ENCODE results near the gene KRTAP9-1. TPM values are rescaled to one million over a fixed set of nuclear protein-coding genes. Genes with fewer than 3 reads are reported as not detected.
"Not testable (repeated sequence)": the region's sequence is repeated elsewhere in the genome, so short reads cannot be mapped to it uniquely, and the experiment has no call there.

The KRTAP9-1 gene
- total and polyA plus RNA-seq, 4 experiments from 2014 or later: not detected

GRCh38 chr17:41231731-41232130 is 42.0 kb downstream of the KRTAP9-1 start:
- ChIA-PET CTCF (ENCODE audit: partially characterized antibody) (no interaction called here), POLR2A (ENCODE audit: partially characterized antibody) (no interaction called here)
- intact Hi-C loops (cut with micrococcal nuclease): no loop called here
- H3K4me1 ChIP-seq (ENCODE audit: insufficient read depth, low read length): no peaks in the 10 kb centered on the region
- DNase-seq: no peak
- no peaks in the 10 kb centered on the region for H3K27me3 ChIP-seq (ENCODE audit: insufficient read depth, low read length)
- H3K9me3 Mint-ChIP-seq: peaks cover 0 to 2% (median 0%) of the 10 kb centered on the region in 8 donors
- no peaks in the 10 kb centered on the region for H3K36me3 Mint-ChIP-seq
- H3K36me3 ChIP-seq (ENCODE audit: insufficient read depth, low read length): no peaks in the 10 kb centered on the region
- peaks cover 18 to 21% of the 10 kb centered on the region in 2 donors for H3K27me3 Mint-ChIP-seq
- H3K4me1 Mint-ChIP-seq: peaks cover 0 to 2% (median under 1%) of the 10 kb centered on the region in 4 donors
- H3K4me3 ChIP-seq (ENCODE audit: low read length in 2 of 2): no peak overlapping the region
- no peak overlapping the region for H3K27ac ChIP-seq (ENCODE audit: low read depth, low read length)
- no peaks in the 10 kb centered on the region for H3K9me3 ChIP-seq (ENCODE audit: control insufficient read depth in 1 of 2, low read length in 2 of 2)
- H3K27ac Mint-ChIP-seq: no peak overlapping the region
- no peak overlapping the region for H3K4me3 Mint-ChIP-seq

DNA sequence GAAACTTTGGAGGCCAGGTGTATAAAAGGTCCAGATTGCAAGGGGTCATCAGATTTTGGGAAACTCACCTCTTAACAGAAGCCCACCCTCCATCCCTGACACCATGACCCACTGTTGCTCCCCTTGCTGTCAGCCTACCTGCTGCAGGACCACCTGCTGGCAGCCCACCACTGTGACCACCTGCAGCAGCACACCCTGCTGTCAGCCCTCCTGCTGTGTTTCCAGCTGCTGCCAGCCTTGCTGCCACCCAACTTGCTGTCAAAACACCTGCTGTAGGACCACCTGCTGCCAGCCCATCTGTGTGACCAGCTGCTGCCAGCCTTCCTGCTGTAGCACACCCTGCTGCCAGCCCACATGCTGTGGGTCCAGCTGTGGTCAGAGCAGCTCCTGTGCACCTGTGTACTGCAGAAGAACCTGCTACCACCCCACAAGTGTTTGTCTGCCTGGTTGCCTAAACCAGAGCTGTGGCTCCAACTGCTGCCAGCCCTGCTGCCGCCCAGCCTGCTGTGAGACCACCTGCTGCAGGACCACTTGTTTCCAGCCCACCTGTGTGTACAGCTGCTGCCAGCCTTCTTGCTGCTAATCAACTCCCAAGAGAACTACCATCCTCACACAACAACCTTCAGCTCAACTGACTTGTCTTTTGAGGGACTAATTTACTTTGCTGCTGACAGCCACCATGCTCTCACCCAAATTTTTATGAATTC is 42.9 kb downstream of the KRTAP9-1 start, which contains the start of gene KRTAP9-3:
KRTAP9-3 (plus strand) TSS at position 51 of the 707 bp plus-strand sequence; CDS start at position 104, 53 bp downstream.
- CTCF ChIA-PET (ENCODE audit: partially characterized antibody); H3K36me3 ChIP-seq (ENCODE audit: insufficient read depth, low read length); DNase-seq; H3K4me1 ChIP-seq (ENCODE audit: insufficient read depth, low read length); POLR2A ChIA-PET (ENCODE audit: partially characterized antibody); H3K4me3 Mint-ChIP-seq; H3K36me3 Mint-ChIP-seq; H3K4me3 ChIP-seq (ENCODE audit: low read length in 2 of 2); H3K27me3 ChIP-seq (ENCODE audit: insufficient read depth, low read length); H3K9me3 Mint-ChIP-seq; H3K4me1 Mint-ChIP-seq; H3K27ac ChIP-seq (ENCODE audit: low read depth, low read length); intact Hi-C loops (cut with micrococcal nuclease); H3K9me3 ChIP-seq (ENCODE audit: control insufficient read depth in 1 of 2, low read length in 2 of 2): not testable (repeated sequence)
- Mint-ChIP-seq H3K27me3 (peaks cover 21 to 24% of the 10 kb centered on the region in 2 donors), H3K27ac (peak within 1 kb of the TSS in 1 of 7 donors; percentile 2)

- H3K27me3 ChIP-seq (ENCODE audit: insufficient read depth, low read length); H3K4me1 ChIP-seq (ENCODE audit: insufficient read depth, low read length); H3K36me3 ChIP-seq (ENCODE audit: insufficient read depth, low read length); H3K4me3 Mint-ChIP-seq; H3K4me3 ChIP-seq (ENCODE audit: low read length in 2 of 2); H3K27ac ChIP-seq (ENCODE audit: low read depth, low read length); DNase-seq; H3K9me3 Mint-ChIP-seq; H3K27ac Mint-ChIP-seq; H3K36me3 Mint-ChIP-seq; POLR2A ChIA-PET (ENCODE audit: partially characterized antibody); CTCF ChIA-PET (ENCODE audit: partially characterized antibody); intact Hi-C loops (cut with micrococcal nuclease); H3K4me1 Mint-ChIP-seq; H3K9me3 ChIP-seq (ENCODE audit: control insufficient read depth in 1 of 2, low read length in 2 of 2): not testable (repeated sequence)
- H3K27me3 Mint-ChIP-seq: peaks cover 22 to 24% of the 10 kb centered on the region in 2 donors
Measured at GRCh38 chr17:41237116-41237515, 47.4 kb downstream of the KRTAP9-1 start.

DNA sequence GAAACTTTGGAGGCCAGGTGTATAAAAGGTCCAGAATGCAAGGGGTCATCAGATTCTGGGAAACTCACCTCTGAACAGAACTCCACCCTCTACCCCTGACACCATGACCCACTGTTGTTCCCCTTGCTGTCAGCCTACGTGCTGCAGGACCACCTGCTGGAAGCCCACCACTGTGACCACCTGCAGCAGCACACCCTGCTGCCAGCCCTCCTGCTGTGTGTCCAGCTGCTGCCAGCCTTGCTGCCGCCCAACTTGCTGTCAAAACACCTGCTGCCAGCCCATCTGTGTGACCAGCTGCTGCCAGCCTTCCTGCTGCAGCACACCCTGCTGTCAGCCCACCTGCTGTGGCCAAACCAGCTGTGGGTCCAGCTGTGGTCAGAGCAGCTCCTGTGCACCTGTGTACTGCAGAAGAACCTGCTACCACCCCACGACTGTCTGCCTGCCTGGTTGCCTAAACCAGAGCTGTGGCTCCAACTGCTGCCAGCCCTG is 48.3 kb downstream of the KRTAP9-1 start, which contains the start of gene KRTAP9-8:
KRTAP9-8 (plus strand) TSS at position 51 of the 489 bp plus-strand sequence; CDS start at position 104, 53 bp downstream.
- H3K36me3 Mint-ChIP-seq; H3K27ac Mint-ChIP-seq; H3K27ac ChIP-seq (ENCODE audit: low read depth, low read length); H3K9me3 Mint-ChIP-seq; H3K4me1 Mint-ChIP-seq; H3K4me3 ChIP-seq (ENCODE audit: low read length in 2 of 2); H3K27me3 ChIP-seq (ENCODE audit: insufficient read depth, low read length); H3K4me1 ChIP-seq (ENCODE audit: insufficient read depth, low read length); POLR2A ChIA-PET (ENCODE audit: partially characterized antibody); H3K9me3 ChIP-seq (ENCODE audit: control insufficient read depth in 1 of 2, low read length in 2 of 2); H3K36me3 ChIP-seq (ENCODE audit: insufficient read depth, low read length); H3K4me3 Mint-ChIP-seq; intact Hi-C loops (cut with micrococcal nuclease); CTCF ChIA-PET (ENCODE audit: partially characterized antibody); DNase-seq: not testable (repeated sequence)
- H3K27me3 Mint-ChIP-seq: peaks cover 21 to 27% of the 10 kb centered on the region in 2 donors

Other genes starting within 250 kb of the KRTAP9-1 start
Only the 30 nearest of the 40 such genes appear.
- gene KRTAP1-4, start 159.7 kb upstream of the KRTAP9-1 start, total RNA-seq: not detected
- not detected for gene KRTAP1-4, start 159.7 kb upstream of the KRTAP9-1 start, polyA plus RNA-seq
- gene KRTAP1-3, start 155.0 kb upstream of the KRTAP9-1 start, total RNA-seq: not detected
- not detected for gene KRTAP1-3, start 155.0 kb upstream of the KRTAP9-1 start, polyA plus RNA-seq
- not detected for gene KRTAP1-1, start 148.4 kb upstream of the KRTAP9-1 start, total RNA-seq
- gene KRTAP1-1, start 148.4 kb upstream of the KRTAP9-1 start, polyA plus RNA-seq: not detected
- not detected for gene KRTAP2-1, start 142.6 kb upstream of the KRTAP9-1 start, total RNA-seq
- gene KRTAP2-1, start 142.6 kb upstream of the KRTAP9-1 start, polyA plus RNA-seq: not detected
- gene KRTAP2-2, start 134.7 kb upstream of the KRTAP9-1 start, total RNA-seq: not detected
- not detected for gene KRTAP2-2, start 134.7 kb upstream of the KRTAP9-1 start, polyA plus RNA-seq
- not detected for gene KRTAP2-3, start 129.8 kb upstream of the KRTAP9-1 start, total RNA-seq
- not detected for gene KRTAP2-3, start 129.8 kb upstream of the KRTAP9-1 start, polyA plus RNA-seq
- gene KRTAP2-4, start 124.0 kb upstream of the KRTAP9-1 start, total RNA-seq: not detected
- not detected for gene KRTAP2-4, start 124.0 kb upstream of the KRTAP9-1 start, polyA plus RNA-seq
- gene KRTAP4-7, start 105.7 kb upstream of the KRTAP9-1 start, total RNA-seq: not detected
- gene KRTAP4-7, start 105.7 kb upstream of the KRTAP9-1 start, polyA plus RNA-seq: not detected
- not detected for gene KRTAP4-8, start 91.7 kb upstream of the KRTAP9-1 start, total RNA-seq
- gene KRTAP4-8, start 91.7 kb upstream of the KRTAP9-1 start, polyA plus RNA-seq: not detected
- not detected for gene KRTAP4-16, start 87.7 kb upstream of the KRTAP9-1 start, total RNA-seq
- not detected for gene KRTAP4-16, start 87.7 kb upstream of the KRTAP9-1 start, polyA plus RNA-seq
- not detected for gene KRTAP4-9, start 84.5 kb upstream of the KRTAP9-1 start, total RNA-seq
- gene KRTAP4-9, start 84.5 kb upstream of the KRTAP9-1 start, polyA plus RNA-seq: not detected
- gene KRTAP4-11, start 71.5 kb upstream of the KRTAP9-1 start, total RNA-seq: not detected
- not detected for gene KRTAP4-11, start 71.5 kb upstream of the KRTAP9-1 start, polyA plus RNA-seq
- gene KRTAP4-12, start 65.7 kb upstream of the KRTAP9-1 start, total RNA-seq: not detected
- not detected for gene KRTAP4-12, start 65.7 kb upstream of the KRTAP9-1 start, polyA plus RNA-seq
- not detected for gene KRTAP4-6, start 49.3 kb upstream of the KRTAP9-1 start, total RNA-seq
- under 1 TPM in 1 of 2 donors, not detected in 1; 0.24 TPM for gene KRTAP4-6, start 49.3 kb upstream of the KRTAP9-1 start, polyA plus RNA-seq
- gene KRTAP4-5, start 40.1 kb upstream of the KRTAP9-1 start, total RNA-seq: not detected
- not detected for gene KRTAP4-5, start 40.1 kb upstream of the KRTAP9-1 start, polyA plus RNA-seq
- not detected for gene KRTAP4-4, start 29.1 kb upstream of the KRTAP9-1 start, total RNA-seq
- not detected for gene KRTAP4-4, start 29.1 kb upstream of the KRTAP9-1 start, polyA plus RNA-seq
- not detected for gene KRTAP4-3, start 21.7 kb upstream of the KRTAP9-1 start, total RNA-seq
- gene KRTAP4-3, start 21.7 kb upstream of the KRTAP9-1 start, polyA plus RNA-seq: not detected
- gene KRTAP4-2, start 11.7 kb upstream of the KRTAP9-1 start, total RNA-seq: not detected
- not detected for gene KRTAP4-2, start 11.7 kb upstream of the KRTAP9-1 start, polyA plus RNA-seq
- not detected for gene KRTAP4-1, start 5.0 kb upstream of the KRTAP9-1 start, total RNA-seq
- not detected for gene KRTAP4-1, start 5.0 kb upstream of the KRTAP9-1 start, polyA plus RNA-seq
- gene KRTAP9-2, start 36.8 kb downstream of the KRTAP9-1 start, total RNA-seq: not detected
- not detected for gene KRTAP9-2, start 36.8 kb downstream of the KRTAP9-1 start, polyA plus RNA-seq
- gene KRTAP9-3, start 42.6 kb downstream of the KRTAP9-1 start, total RNA-seq: not detected
- not detected for gene KRTAP9-3, start 42.6 kb downstream of the KRTAP9-1 start, polyA plus RNA-seq
- not detected for gene KRTAP9-8, start 48.1 kb downstream of the KRTAP9-1 start, total RNA-seq
- gene KRTAP9-8, start 48.1 kb downstream of the KRTAP9-1 start, polyA plus RNA-seq: not detected
- gene KRTAP9-4, start 59.8 kb downstream of the KRTAP9-1 start, total RNA-seq: not detected
- not detected for gene KRTAP9-4, start 59.8 kb downstream of the KRTAP9-1 start, polyA plus RNA-seq
- not detected for gene KRTAP9-9, start 65.5 kb downstream of the KRTAP9-1 start, total RNA-seq
- not detected for gene KRTAP9-9, start 65.5 kb downstream of the KRTAP9-1 start, polyA plus RNA-seq
- not detected for gene KRTAP9-6, start 75.5 kb downstream of the KRTAP9-1 start, total RNA-seq
- not detected for gene KRTAP9-6, start 75.5 kb downstream of the KRTAP9-1 start, polyA plus RNA-seq
- not detected for gene KRTAP9-7, start 85.8 kb downstream of the KRTAP9-1 start, total RNA-seq
- not detected for gene KRTAP9-7, start 85.8 kb downstream of the KRTAP9-1 start, polyA plus RNA-seq
- not detected for gene KRTAP29-1, start 113.0 kb downstream of the KRTAP9-1 start, total RNA-seq
- not detected for gene KRTAP29-1, start 113.0 kb downstream of the KRTAP9-1 start, polyA plus RNA-seq
- under 1 TPM in 1 of 2 experiments, not detected in 1; 0.28 TPM for gene KRTAP16-1, start 119.4 kb downstream of the KRTAP9-1 start, total RNA-seq
- gene KRTAP16-1, start 119.4 kb downstream of the KRTAP9-1 start, polyA plus RNA-seq: not detected
- not detected for gene KRTAP17-1, start 125.8 kb downstream of the KRTAP9-1 start, total RNA-seq
- not detected for gene KRTAP17-1, start 125.8 kb downstream of the KRTAP9-1 start, polyA plus RNA-seq
- gene KRT33A, start 160.9 kb downstream of the KRTAP9-1 start, total RNA-seq: not detected
- not detected for gene KRT33A, start 160.9 kb downstream of the KRTAP9-1 start, polyA plus RNA-seq

All from CD4-positive, alpha-beta memory T cell (primary cell).